CD8-positive, alpha-beta memory T cell (primary cell): ENCODE results near the gene MAP7. TPM values are rescaled to one million over a fixed set of nuclear protein-coding genes. Genes with fewer than 3 reads are reported as not detected.

Experiments
- CTCF ChIA-PET: fragments of 350-600 bp; sonication (Branson Sonifier 250); formaldehyde crosslinking; loops from one replicate; lab custom pipeline; 2021; ENCODE audit warnings: antibody characterized with exemption; lab: Charles Lee
- POLR2A ChIA-PET: fragments of 350-600 bp; sonication (Branson Sonifier 250); formaldehyde crosslinking; loops from one replicate; lab custom pipeline; 2021; ENCODE audit warnings: antibody characterized with exemption; lab: Charles Lee
- DNase-seq, 5 donors: peaks; one replicate each; pipeline versions ENCODE4 v3.0.0 to v3.0.0-alpha.2; 2020 to 2022; ENCODE audit warnings: mixed read lengths in 1 of 5
- H3K27ac ChIP-seq: one replicate; pipeline ENCODE4 v1.7.0; 2013; ENCODE audit warnings: low read depth, mild to moderate bottlenecking, low read length, moderate library complexity
- H3K27me3 ChIP-seq: 2 replicates; pipeline ENCODE4 v1.7.0; 2013; ENCODE audit warnings: low read length, mild to moderate bottlenecking; ENCODE audit not compliant: insufficient read depth, poor library complexity, severe bottlenecking
- H3K36me3 ChIP-seq: 2 replicates; pipeline ENCODE4 v1.7.0; 2013; ENCODE audit warnings: mild to moderate bottlenecking, low read length, moderate library complexity; ENCODE audit not compliant: insufficient read depth
- H3K4me1 ChIP-seq: 2 replicates; pipeline ENCODE4 v1.7.0; 2013; ENCODE audit warnings: mild to moderate bottlenecking, low read length, moderate library complexity; ENCODE audit not compliant: insufficient read depth
- H3K4me3 ChIP-seq: 2 replicates; pipeline ENCODE4 v1.7.0; 2013; ENCODE audit warnings: mild to moderate bottlenecking, low read length
- H3K9me3 ChIP-seq: 2 replicates; pipeline ENCODE4 v1.7.0; 2013; ENCODE audit warnings: mild to moderate bottlenecking, low read length
- H3K27ac Mint-ChIP-seq, 8 donors: one replicate each; pipeline ENCODE4 v1.8.0; 2020 to 2021; ENCODE audit warnings: mixed read lengths in 8 of 8, mild to moderate bottlenecking in 6 of 8, inconsistent platforms in 3 of 8, moderate library complexity in 3 of 8
- H3K27me3 Mint-ChIP-seq, 2 donors: one replicate each; pipeline ENCODE4 v1.8.0; 2020 to 2021; ENCODE audit warnings: mixed read lengths in 2 of 2, mild to moderate bottlenecking in 1 of 2, moderate library complexity in 1 of 2
- H3K36me3 Mint-ChIP-seq, 3 donors: one replicate each; pipeline ENCODE4 v1.8.0; 2020 to 2021; ENCODE audit warnings: mixed read lengths in 3 of 3, inconsistent platforms in 1 of 3, mild to moderate bottlenecking in 1 of 3
- H3K4me1 Mint-ChIP-seq, 3 donors: one replicate each; pipeline ENCODE4 v1.8.0; 2020 to 2021; ENCODE audit warnings: mixed read lengths in 3 of 3, inconsistent platforms in 1 of 3, mild to moderate bottlenecking in 1 of 3
- H3K4me3 Mint-ChIP-seq, 7 donors: one replicate each; pipeline ENCODE4 v1.8.0; 2020 to 2021; ENCODE audit warnings: mixed read lengths in 7 of 7, mild to moderate bottlenecking in 6 of 7, moderate library complexity in 4 of 7, inconsistent platforms in 2 of 7
- H3K9me3 Mint-ChIP-seq, 5 donors: one replicate each; pipeline ENCODE4 v1.8.0; 2020 to 2022; ENCODE audit warnings: mixed read lengths in 5 of 5, mild to moderate bottlenecking in 3 of 5, moderate library complexity in 2 of 5, inconsistent platforms in 1 of 5
- polyA plus RNA-seq: library from polyadenylated mRNA; unstranded; fragments of 300-500 nt; fragmentation: Illumina TruSeq; gene quantifications from one replicate; pipeline ENCODE4 v1.2.3, GENCODE V29; 2021
- total RNA-seq, 2 experiments: library from RNA; stranded (reverse); gene quantifications; one replicate each; pipeline ENCODE4 v1.2.3, GENCODE V29; 2021

Gene MAP7
- total and polyA plus RNA-seq, 3 experiments from 2014 or later, result 0.50 to 0.52 (median 0.51) TPM

GRCh38 chr6:136510299-136510698 lies 39.9 kb downstream of the MAP7 start:
- Histone ChIP-seq H3K27ac (no peak overlapping the region), H3K9me3 (no peaks in the 10 kb centered on the region), H3K36me3 (no peaks in the 10 kb centered on the region), H3K27me3 (no peaks in the 10 kb centered on the region), H3K4me1 (no peaks in the 10 kb centered on the region), H3K4me3 (no peak overlapping the region)
- Mint-ChIP-seq H3K9me3 (no peaks in the 10 kb centered on the region), H3K27ac (peak overlapping the region in 2 of 8 donors; percentile 55 to 58), H3K27me3 (peaks cover 4 to 8% of the 10 kb centered on the region in 2 donors), H3K4me1 (peaks cover 11 to 12% (median 11%) of the 10 kb centered on the region in 3 donors), H3K36me3 (no peaks in the 10 kb centered on the region), H3K4me3 (no peak overlapping the region)
- ChIA-PET POLR2A (no interaction called here), CTCF (no interaction called here)
- DNase-seq, result no peak

DNA sequence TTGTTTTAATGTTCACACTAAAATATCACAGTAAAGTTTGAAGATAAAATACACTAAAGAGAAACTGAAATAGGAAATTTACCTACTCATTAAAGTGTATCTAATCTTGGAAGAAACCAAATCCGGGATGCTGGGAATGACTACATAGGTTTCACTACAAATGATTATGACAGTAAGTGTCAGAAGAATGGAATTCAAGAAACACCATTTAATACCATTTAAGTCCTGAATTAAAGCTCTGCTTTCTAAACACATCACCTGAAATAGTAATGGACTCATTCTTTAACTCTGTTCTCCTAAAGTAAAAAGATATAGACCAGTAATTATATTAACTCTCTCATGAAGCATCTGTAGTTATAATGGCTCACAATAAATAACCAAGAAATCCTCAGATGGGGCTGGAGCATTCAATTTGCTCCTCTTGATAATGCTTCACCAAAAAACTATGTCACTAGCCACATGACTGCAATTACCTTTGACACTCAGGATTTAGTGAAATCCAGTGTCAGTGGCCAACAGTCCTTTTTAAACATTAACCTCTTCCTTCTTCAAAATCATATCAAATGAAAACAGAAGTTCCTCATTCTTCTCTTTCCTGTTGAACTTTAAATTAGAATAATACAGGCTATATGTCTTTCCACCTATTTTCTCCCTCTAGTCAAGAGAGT lies 41.4 kb downstream of the MAP7 start:
- no peaks in the 10 kb centered on the region for H3K4me1 ChIP-seq
- peaks cover 11 to 12% (median 11%) of the 10 kb centered on the region in 3 donors for H3K4me1 Mint-ChIP-seq
- ChIA-PET CTCF (no interaction called here), POLR2A (no interaction called here)
- no peaks in the 10 kb centered on the region for H3K36me3 ChIP-seq
- no peak overlapping the region for H3K27ac ChIP-seq
- no peaks in the 10 kb centered on the region for H3K9me3 ChIP-seq
- H3K4me3 Mint-ChIP-seq, result no peak overlapping the region
- no peak overlapping the region for H3K4me3 ChIP-seq
- no peak overlapping the region for H3K27ac Mint-ChIP-seq
- no peaks in the 10 kb centered on the region for H3K27me3 ChIP-seq
- peaks cover 1 to 3% of the 10 kb centered on the region in 2 donors for H3K27me3 Mint-ChIP-seq
- no peaks in the 10 kb centered on the region for H3K36me3 Mint-ChIP-seq
- peaks cover 0 to 1% (median 0%) of the 10 kb centered on the region in 5 donors for H3K9me3 Mint-ChIP-seq
- DNase-seq, result no peak

DNA sequence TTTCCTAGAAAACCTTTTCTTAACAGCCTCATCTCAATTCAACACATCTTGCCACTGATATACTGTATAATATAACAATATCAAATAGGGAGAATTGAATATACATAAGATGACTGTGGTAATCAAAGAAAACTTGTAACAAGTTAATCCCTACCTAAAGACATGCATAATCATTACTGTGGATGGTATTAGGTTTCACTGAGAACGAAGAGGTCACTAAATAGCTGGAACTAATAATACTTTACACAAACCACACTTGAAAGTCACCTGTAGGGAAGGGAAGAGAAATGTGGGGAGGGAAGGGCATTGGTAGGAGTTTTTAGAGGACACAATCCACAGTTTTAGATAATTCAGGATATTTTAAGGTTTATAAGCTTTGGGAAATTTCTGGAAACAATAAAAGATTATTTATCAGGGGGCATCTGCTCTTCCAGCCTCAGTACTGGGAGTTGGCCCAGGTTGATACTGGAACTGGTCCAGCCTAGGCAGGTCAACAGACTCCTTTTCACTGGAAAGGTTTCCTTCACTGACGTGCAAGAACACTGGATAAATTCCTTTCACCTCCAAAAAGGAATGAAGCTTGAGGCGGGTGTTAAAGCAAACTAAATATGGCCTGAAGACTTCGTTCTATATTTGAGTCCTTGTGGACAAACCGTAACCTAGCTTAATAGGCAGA lies 44.0 kb downstream of the MAP7 start:
- ChIA-PET POLR2A (no interaction called here), CTCF (no interaction called here)
- Histone ChIP-seq H3K27me3 (no peaks in the 10 kb centered on the region), H3K4me3 (no peak overlapping the region), H3K4me1 (no peaks in the 10 kb centered on the region), H3K27ac (no peak overlapping the region), H3K9me3 (no peaks in the 10 kb centered on the region), H3K36me3 (no peaks in the 10 kb centered on the region)
- H3K4me1 Mint-ChIP-seq, result peaks cover 11 to 12% (median 11%) of the 10 kb centered on the region in 3 donors
- H3K9me3 Mint-ChIP-seq, result peaks cover 0 to 1% (median 0%) of the 10 kb centered on the region in 5 donors
- no peak for DNase-seq
- H3K36me3 Mint-ChIP-seq, result no peaks in the 10 kb centered on the region
- H3K27ac Mint-ChIP-seq, result no peak overlapping the region
- H3K4me3 Mint-ChIP-seq, result no peak overlapping the region
- H3K27me3 Mint-ChIP-seq, result peaks cover 0 to 1% of the 10 kb centered on the region in 2 donors

DNA sequence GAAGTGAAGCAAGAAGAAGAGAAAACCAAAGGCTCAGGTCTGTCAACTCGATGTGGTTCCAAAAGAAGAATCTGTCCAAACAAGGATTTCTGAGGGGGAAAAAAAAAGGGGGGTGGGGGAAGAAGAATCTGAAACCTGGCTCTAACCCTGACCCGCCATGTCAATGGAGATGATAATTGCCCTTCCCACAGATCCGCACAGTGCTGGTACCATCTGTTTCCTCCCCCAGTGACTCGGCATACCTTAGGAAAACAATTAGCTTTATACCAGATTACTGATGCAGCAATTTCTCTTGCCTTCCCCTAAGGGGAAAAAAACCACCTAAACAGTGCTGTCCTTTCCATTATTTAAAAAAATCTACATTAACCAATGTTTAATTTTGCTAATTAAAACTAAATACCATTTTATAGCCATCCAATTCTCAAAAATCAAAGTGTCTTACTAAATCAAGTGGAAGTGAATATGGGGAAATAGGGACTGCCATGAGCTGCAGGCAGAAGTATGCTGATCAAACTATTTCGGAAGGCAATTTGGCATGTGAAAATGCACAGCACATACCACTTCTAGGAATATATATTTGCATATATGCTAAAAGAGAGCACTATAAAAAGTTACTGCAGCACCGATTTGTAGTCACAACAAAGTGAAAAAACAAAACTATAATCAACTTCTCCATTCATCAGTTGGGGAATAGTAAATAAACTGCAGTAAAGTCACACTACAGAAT lies 46.8 kb downstream of the MAP7 start:
- Histone ChIP-seq H3K9me3 (no peaks in the 10 kb centered on the region), H3K4me3 (no peak overlapping the region), H3K36me3 (no peaks in the 10 kb centered on the region), H3K4me1 (no peaks in the 10 kb centered on the region), H3K27me3 (no peaks in the 10 kb centered on the region), H3K27ac (no peak overlapping the region)
- POLR2A ChIA-PET, result no interaction called here
- Mint-ChIP-seq H3K4me3 (no peak overlapping the region), H3K9me3 (peaks cover 0 to 1% (median 0%) of the 10 kb centered on the region in 5 donors), H3K36me3 (no peaks in the 10 kb centered on the region), H3K4me1 (no peaks in the 10 kb centered on the region), H3K27me3 (peaks cover 0 to 1% of the 10 kb centered on the region in 2 donors), H3K27ac (no peak overlapping the region)
- CTCF ChIA-PET, result no interaction called here
- no peak for DNase-seq

- no peak for DNase-seq
- H3K4me3 ChIP-seq, result no peak overlapping the region
- CTCF ChIA-PET, result no interaction called here
- Mint-ChIP-seq H3K27ac (no peak overlapping the region), H3K27me3 (peaks cover 0 to 1% of the 10 kb centered on the region in 2 donors), H3K4me1 (no peaks in the 10 kb centered on the region), H3K36me3 (no peaks in the 10 kb centered on the region), H3K4me3 (no peak overlapping the region), H3K9me3 (peaks cover 0 to 1% (median 0%) of the 10 kb centered on the region in 5 donors)
- POLR2A ChIA-PET, result no interaction called here
- no peak overlapping the region for H3K27ac ChIP-seq
- H3K36me3 ChIP-seq, result no peaks in the 10 kb centered on the region
- H3K4me1 ChIP-seq, result no peaks in the 10 kb centered on the region
- no peaks in the 10 kb centered on the region for H3K27me3 ChIP-seq
- H3K9me3 ChIP-seq, result no peaks in the 10 kb centered on the region
Observed at GRCh38 chr6:136502786-136503185, 47.4 kb downstream of the MAP7 start.

DNA sequence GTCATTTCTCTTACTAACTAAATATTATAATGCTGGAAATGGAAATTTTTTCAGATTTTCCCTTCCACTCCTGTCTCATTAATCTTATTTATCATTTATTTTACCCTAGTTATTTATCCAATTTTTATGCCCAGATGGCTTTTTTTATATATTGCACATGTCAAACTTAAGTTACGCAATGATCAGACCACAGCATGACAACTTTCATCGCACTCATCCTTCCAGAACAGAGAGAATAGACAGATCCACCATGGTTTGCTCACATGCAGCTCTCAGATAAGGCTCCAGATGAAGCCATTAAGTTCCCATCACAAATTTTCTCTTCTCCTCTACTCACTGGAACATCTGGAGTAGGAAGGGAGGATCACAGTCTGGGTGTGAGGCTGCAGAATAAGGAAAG lies 48.7 kb downstream of the MAP7 start:
- Histone ChIP-seq H3K4me3 (no peak overlapping the region), H3K4me1 (no peaks in the 10 kb centered on the region)

DNA sequence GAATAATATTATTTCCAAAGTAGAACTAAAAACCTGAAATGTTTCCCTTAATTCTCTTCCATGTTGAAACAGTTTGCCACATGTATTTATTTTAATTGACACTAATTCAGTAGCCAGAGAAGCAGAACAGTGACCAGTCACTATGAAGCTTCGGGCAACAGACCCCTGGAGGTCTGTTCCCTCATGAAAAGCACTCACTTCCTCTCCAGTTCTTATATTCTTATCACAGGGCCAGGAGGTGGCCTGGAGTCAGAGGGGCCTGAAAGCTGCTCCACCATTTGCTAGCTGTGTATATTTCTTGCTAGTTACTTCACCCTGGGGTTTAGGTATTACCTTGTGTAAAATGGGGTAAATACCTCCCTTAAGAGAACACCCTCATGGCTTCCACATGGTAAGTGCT lies 49.1 kb downstream of the MAP7 start:
- Histone ChIP-seq H3K27ac (no peak overlapping the region), H3K4me3 (no peak overlapping the region), H3K27me3 (no peaks in the 10 kb centered on the region), H3K36me3 (no peaks in the 10 kb centered on the region), H3K9me3 (no peaks in the 10 kb centered on the region), H3K4me1 (no peaks in the 10 kb centered on the region)
- Mint-ChIP-seq H3K27me3 (peaks cover 1 to 3% of the 10 kb centered on the region in 2 donors), H3K4me1 (no peaks in the 10 kb centered on the region), H3K36me3 (no peaks in the 10 kb centered on the region), H3K27ac (no peak overlapping the region), H3K9me3 (peaks cover 0 to 1% (median 0%) of the 10 kb centered on the region in 5 donors), H3K4me3 (no peak overlapping the region)
- ChIA-PET CTCF (no interaction called here), POLR2A (no interaction called here)
- no peak for DNase-seq

More for the DNA sequence above, 48.7 kb downstream of the MAP7 start:
- CTCF ChIA-PET, result no interaction called here
- Histone ChIP-seq H3K36me3 (no peaks in the 10 kb centered on the region), H3K27me3 (no peaks in the 10 kb centered on the region), H3K9me3 (no peaks in the 10 kb centered on the region), H3K27ac (no peak overlapping the region)
- no peaks in the 10 kb centered on the region for H3K36me3 Mint-ChIP-seq
- peaks cover 0 to 1% (median 0%) of the 10 kb centered on the region in 5 donors for H3K9me3 Mint-ChIP-seq
- no peaks in the 10 kb centered on the region for H3K4me1 Mint-ChIP-seq
- no peak for DNase-seq
- POLR2A ChIA-PET, result no interaction called here
- peaks cover 1 to 3% of the 10 kb centered on the region in 2 donors for H3K27me3 Mint-ChIP-seq
- no peak overlapping the region for H3K27ac Mint-ChIP-seq
- H3K4me3 Mint-ChIP-seq, result no peak overlapping the region

DNA sequence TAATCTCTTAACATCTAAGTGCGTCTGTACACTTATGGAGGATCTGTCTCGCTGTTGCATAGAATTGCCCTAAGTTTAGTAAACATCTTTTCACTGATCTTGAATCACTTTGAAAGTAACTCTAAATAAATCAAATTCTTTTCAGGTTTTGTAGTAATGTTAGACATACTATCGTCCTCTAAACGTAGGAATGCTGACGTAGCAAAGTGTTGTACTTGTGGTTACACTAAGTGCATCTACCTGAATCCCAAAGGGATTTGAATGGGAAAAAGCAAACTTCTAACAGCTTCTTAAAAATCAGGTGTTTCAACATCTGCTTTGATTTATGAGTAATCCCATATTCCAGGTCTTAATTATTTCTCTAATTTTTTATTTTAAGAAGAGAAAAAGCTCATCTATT lies 49.8 kb downstream of the MAP7 start:
- CTCF ChIA-PET, result no interaction called here
- H3K27me3 Mint-ChIP-seq, result peaks cover 1 to 3% of the 10 kb centered on the region in 2 donors

More for the DNA sequence above, 49.8 kb downstream of the MAP7 start:
- Histone ChIP-seq H3K4me3 (no peak overlapping the region), H3K36me3 (no peaks in the 10 kb centered on the region), H3K27ac (no peak overlapping the region), H3K4me1 (no peaks in the 10 kb centered on the region), H3K27me3 (no peaks in the 10 kb centered on the region), H3K9me3 (no peaks in the 10 kb centered on the region)
- no peaks in the 10 kb centered on the region for H3K4me1 Mint-ChIP-seq
- no peak overlapping the region for H3K4me3 Mint-ChIP-seq
- no peak for DNase-seq
- POLR2A ChIA-PET, result no interaction called here
- H3K9me3 Mint-ChIP-seq, result peaks cover 0 to 1% (median 0%) of the 10 kb centered on the region in 5 donors
- H3K27ac Mint-ChIP-seq, result no peak overlapping the region
- no peaks in the 10 kb centered on the region for H3K36me3 Mint-ChIP-seq
